ENCODE results near the gene TOLLIP.

Gene TOLLIP

GRCh38 chr11:1338201-1339065, 29.0 kb upstream of the TOLLIP start:
- DNase-seq (ENCODE audit: low spot score) (no peak), ATAC-seq (ENCODE audit: low read depth) (no peak)
- Histone ChIP-seq H3K4me1 (ENCODE audit: insufficient read depth, poor library complexity, severe bottlenecking) (peaks cover 6% of the 10 kb centered on the region), H3K9me3 (ENCODE audit: severe bottlenecking) (no peaks in the 10 kb centered on the region), H3K4me3 (ENCODE audit: severe bottlenecking) (no peak overlapping the region), H3K27me3 (ENCODE audit: insufficient read depth, poor library complexity, severe bottlenecking) (no peaks in the 10 kb centered on the region), H3K27ac (ENCODE audit: poor library complexity, severe bottlenecking) (no peak overlapping the region), H3K36me3 (ENCODE audit: low read depth) (no peaks in the 10 kb centered on the region)
- TF ChIP-seq CTCF (IDR thresholded peaks at IDR 0.05; ENCODE audit: poor library complexity, severe bottlenecking), result no peak

- no peaks in the 10 kb centered on the region for H3K36me3 ChIP-seq (ENCODE audit: low read depth)
- peaks cover 6% of the 10 kb centered on the region for H3K4me1 ChIP-seq (ENCODE audit: insufficient read depth, poor library complexity, severe bottlenecking)
- no peak for TF ChIP-seq CTCF (IDR thresholded peaks at IDR 0.05; ENCODE audit: poor library complexity, severe bottlenecking)
- ATAC-seq (ENCODE audit: low read depth) (no peak), DNase-seq (ENCODE audit: low spot score) (no peak)
- no peak overlapping the region for H3K4me3 ChIP-seq (ENCODE audit: severe bottlenecking)
- no peaks in the 10 kb centered on the region for H3K9me3 ChIP-seq (ENCODE audit: severe bottlenecking)
- no peak overlapping the region for H3K27ac ChIP-seq (ENCODE audit: poor library complexity, severe bottlenecking)
- H3K27me3 ChIP-seq (ENCODE audit: insufficient read depth, poor library complexity, severe bottlenecking), result no peaks in the 10 kb centered on the region
Observed at GRCh38 chr11:1337647-1338007, 28.2 kb upstream of the TOLLIP start.

- no peak for DNase-seq (ENCODE audit: low spot score)
- no peak for TF ChIP-seq CTCF (IDR thresholded peaks at IDR 0.05; ENCODE audit: poor library complexity, severe bottlenecking)
- Histone ChIP-seq H3K27me3 (ENCODE audit: insufficient read depth, poor library complexity, severe bottlenecking) (no peaks in the 10 kb centered on the region), H3K4me3 (ENCODE audit: severe bottlenecking) (peak overlapping the region; percentile 12), H3K36me3 (ENCODE audit: low read depth) (no peaks in the 10 kb centered on the region), H3K4me1 (ENCODE audit: insufficient read depth, poor library complexity, severe bottlenecking) (peaks cover 6% of the 10 kb centered on the region), H3K27ac (ENCODE audit: poor library complexity, severe bottlenecking) (no peak overlapping the region), H3K9me3 (ENCODE audit: severe bottlenecking) (no peaks in the 10 kb centered on the region)
- ATAC-seq (ENCODE audit: low read depth), result peak; percentile 41
Observed at GRCh38 chr11:1336836-1337646, 27.6 kb upstream of the TOLLIP start.

GRCh38 chr11:1335811-1336761, 26.7 kb upstream of the TOLLIP start:
- H3K4me1 ChIP-seq (ENCODE audit: insufficient read depth, poor library complexity, severe bottlenecking), result peaks cover 6% of the 10 kb centered on the region
- H3K27ac ChIP-seq (ENCODE audit: poor library complexity, severe bottlenecking), result no peak overlapping the region
- TF ChIP-seq CTCF (IDR thresholded peaks at IDR 0.05; ENCODE audit: poor library complexity, severe bottlenecking), result no peak
- no peaks in the 10 kb centered on the region for H3K36me3 ChIP-seq (ENCODE audit: low read depth)
- H3K4me3 ChIP-seq (ENCODE audit: severe bottlenecking), result peak overlapping the region; percentile 27
- no peaks in the 10 kb centered on the region for H3K27me3 ChIP-seq (ENCODE audit: insufficient read depth, poor library complexity, severe bottlenecking)
- DNase-seq (ENCODE audit: low spot score) (no peak), ATAC-seq (ENCODE audit: low read depth) (peak; percentile 52; the same call in 2 of the 3 replicates)
- no peaks in the 10 kb centered on the region for H3K9me3 ChIP-seq (ENCODE audit: severe bottlenecking)

All from RWPE2 (cell line).